Measurements from ENCODE around the gene SH3BP5L.
A peak's percentile ranks its signal among the peaks of the same experiment; 100 is the strongest.

SH3BP5L gene

DNA sequence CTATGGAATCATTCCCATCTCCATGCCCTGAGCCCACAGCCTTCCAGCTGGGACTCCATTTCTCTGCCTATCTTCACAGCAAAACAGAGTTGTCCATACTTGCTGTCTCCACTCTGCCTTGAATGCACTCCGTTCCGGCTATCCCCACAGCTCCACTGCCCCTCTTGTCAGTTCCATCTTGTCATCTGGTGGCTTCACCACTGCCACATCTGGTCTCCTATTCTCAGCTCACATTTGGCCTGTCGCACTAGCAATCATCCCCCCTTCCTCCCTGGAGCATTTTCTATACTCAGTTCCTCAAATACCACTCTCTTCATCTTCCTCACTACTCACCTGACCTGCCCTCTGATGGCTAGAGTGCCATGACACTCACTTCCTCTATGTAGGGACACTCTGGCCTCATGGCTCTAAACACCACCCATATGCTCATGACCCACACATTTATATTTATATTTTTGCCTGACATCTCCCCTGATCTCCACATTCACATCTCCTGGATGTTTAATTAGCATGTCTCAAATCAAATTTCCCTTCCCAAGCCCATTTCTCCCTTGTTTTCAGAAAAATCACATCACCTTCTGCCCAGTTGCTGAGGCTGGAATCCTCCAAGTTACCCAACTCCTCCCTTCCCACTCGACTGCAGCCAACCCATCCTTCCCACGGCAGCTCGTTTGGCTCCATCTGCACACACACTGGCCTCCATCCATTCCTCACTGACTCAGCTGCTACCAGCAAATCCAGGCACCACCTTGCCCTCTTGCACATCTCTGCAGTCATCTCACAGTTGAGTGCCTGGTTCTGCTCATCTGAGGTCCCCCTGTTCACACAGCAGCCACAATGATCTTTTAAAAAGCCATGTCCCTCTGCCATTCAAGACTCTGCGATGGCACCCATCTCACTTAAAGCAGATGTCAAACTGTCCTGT is 27.0 kb upstream of the SH3BP5L start:
- no peak for DNase-seq (ENCODE audit: insufficient read length, low spot score)
- no peak for FAIRE-seq

DNA sequence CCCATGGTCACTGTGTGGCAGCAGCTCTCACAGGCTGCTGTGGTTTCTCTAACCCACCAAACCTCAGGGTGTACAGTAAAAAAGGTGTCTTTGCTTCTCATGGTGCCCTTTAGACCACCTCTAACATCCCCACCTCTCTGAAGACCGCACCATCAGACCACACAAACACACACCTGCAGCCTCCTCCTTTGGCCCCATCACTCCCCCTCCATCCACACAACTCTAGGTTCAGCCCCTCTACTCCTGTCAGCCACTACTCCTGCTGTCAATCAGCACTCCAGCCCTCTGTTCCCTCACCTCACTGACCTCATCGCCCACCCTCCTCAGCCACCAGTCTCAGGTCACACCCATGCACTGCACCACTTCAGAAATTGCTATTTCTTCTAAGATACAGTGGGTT is 25.7 kb upstream of the SH3BP5L start:
- DNase-seq (ENCODE audit: insufficient read length, low spot score) (no peak), FAIRE-seq (no peak)

- FAIRE-seq (no peak), DNase-seq (ENCODE audit: insufficient read length, low spot score) (no peak)
Observed at GRCh38 chr1:248850536-248851251, 25.0 kb upstream of the SH3BP5L start.

DNA sequence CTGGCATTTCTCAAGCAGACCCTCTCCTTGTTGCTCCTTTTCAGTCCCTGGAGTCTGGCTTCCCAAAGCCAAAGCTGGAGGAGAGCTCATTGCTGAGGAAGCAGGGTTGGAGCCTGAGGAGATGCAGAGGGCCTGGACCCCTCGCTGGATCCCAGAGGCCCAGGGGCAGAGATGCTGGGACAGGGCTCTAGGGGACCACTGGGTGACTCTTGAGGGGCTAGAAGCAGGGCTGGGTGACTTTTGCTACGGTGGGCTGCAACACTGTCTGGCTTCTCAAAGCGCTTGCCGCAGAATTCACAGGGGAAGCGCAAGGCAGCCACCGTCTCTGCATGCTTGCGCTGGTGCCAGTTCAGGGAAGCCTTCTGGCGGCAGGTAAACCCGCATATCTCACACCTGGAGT is 24.4 kb upstream of the SH3BP5L start:
- DNase-seq (ENCODE audit: insufficient read length, low spot score) (no peak), FAIRE-seq (no peak)

GRCh38 chr1:248849637-248850036 is 23.9 kb upstream of the SH3BP5L start:
- DNase-seq (ENCODE audit: insufficient read length, low spot score): no peak
- no peak for FAIRE-seq

- FAIRE-seq (no peak), DNase-seq (ENCODE audit: insufficient read length, low spot score) (no peak)
Observed at GRCh38 chr1:248849152-248849551, 23.4 kb upstream of the SH3BP5L start.

- no peak for FAIRE-seq
- DNase-seq (ENCODE audit: insufficient read length, low spot score): no peak
Observed at GRCh38 chr1:248848602-248849001, 22.9 kb upstream of the SH3BP5L start.

DNA sequence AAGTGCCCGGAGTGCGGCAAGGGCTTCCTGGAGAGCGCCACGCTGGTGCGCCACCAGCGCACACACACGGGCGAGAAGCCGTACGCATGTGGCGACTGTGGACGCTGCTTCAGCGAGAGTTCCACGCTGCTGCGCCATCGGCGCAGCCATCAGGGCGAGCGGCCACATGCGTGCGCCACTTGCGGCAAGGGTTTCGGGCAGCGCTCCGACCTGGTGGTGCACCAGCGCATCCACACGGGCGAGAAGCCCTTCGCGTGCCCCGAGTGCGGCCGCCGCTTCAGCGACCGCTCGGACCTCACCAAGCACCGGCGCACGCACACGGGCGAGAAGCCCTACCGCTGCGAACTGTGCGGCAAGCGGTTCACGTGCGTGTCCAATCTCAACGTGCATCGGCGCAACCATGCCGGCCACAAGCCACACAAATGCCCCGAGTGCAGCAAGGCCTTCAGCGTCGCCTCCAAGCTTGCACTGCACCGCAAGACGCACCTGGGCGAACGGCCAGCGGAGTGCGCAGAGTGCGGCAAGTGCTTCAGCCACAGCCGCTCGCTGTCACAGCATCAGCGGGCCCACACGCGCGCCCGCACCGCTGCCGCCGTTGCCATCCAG is 22.3 kb upstream of the SH3BP5L start:
- FAIRE-seq (no peak), DNase-seq (ENCODE audit: insufficient read length, low spot score) (no peak)

DNA sequence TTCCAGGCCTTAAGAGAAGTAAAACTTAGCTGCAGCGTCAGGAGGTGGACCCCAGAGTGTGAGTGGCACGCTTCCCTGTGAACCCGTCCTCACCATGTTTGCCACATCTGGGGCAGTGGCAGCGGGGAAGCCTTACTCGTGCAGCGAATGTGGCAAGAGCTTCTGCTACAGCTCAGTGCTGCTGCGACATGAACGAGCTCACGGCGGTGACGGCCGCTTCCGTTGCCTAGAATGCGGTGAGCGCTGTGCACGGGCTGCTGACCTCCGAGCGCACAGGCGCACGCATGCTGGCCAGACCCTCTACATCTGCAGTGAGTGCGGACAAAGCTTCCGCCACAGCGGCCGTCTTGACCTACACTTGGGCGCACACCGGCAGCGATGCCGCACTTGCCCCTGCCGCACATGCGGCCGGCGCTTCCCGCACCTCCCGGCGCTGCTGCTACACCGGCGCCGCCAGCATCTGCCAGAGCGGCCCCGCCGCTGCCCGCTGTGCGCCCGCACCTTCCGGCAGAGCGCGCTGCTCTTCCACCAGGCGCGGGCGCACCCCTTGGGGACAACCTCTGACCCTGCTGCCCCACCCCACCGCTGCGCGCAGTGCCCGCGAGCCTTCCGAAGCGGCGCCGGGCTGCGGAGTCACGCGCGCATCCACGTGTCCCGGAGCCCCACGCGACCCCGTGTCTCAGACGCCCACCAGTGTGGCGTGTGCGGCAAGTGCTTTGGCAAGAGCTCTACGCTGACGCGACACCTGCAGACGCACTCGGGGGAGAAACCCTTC is 21.7 kb upstream of the SH3BP5L start:
- DNase-seq (ENCODE audit: insufficient read length, low spot score) (no peak), FAIRE-seq (no peak)

DNA sequence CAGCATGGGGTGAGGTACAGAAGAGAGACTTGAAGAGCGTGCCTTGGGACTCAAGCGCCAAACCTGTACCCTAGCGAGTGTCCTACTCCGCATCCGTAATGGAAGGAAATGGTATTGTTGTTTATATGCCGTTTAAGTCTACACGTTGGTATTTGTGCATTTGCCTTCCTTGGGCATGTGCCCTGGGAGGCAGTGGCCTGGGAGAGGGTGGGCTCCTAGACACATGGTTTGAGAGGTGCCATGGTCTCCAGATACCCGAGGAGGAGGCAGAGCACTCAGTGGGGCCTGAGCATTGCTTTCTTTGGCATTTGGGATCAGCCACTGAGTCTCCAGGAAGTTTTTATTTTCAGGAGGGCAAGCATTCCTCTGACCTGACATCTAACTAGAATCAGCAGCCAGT is 18.8 kb upstream of the SH3BP5L start:
- FAIRE-seq (no peak), DNase-seq (ENCODE audit: insufficient read length, low spot score) (no peak)

DNA sequence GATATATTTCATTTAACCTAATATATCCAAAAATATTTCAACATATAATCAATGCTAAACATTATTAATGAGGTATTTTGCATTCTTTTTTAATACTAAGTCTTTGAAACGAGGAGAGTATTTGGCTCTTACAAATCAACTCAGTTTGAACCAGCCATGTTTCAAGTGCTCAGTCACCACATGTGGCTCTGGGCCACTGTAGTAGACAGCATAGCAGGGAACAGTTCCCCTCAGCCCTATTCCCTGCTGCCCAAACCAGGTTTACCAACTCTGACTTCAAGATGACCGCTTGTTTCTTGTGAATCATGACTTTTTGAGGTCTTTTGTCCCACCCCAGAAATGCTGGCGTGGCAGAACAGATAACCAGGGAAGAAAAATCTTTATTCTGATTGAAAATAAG is 18.0 kb upstream of the SH3BP5L start:
- DNase-seq (ENCODE audit: insufficient read length, low spot score) (no peak), FAIRE-seq (no peak)

DNA sequence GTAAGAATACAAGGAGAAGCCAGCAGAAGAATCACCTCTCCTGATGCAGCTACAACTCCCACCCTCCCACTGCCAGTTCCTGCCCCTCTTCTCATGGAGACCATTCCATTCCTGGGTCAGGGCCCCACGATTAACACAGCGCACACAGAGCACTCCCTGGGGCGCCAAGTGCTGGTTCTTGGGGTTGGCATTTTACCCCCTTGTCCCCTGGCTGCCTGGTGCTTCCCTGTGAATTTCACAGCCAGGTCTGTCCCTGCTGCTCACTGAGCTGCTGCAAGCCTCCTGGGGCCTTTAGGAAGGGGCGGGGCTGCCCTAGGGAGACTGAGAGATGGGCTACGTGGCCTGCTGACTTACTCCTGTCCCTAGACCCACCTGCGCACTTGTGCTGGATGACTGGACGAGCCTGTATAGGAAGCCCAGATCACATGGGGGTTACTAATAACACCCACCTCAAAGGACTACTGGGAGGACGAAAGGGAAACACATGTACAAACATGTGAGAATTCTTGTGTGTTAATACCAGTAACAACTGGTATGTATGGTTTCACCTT is 17.1 kb upstream of the SH3BP5L start:
- FAIRE-seq (no peak), DNase-seq (ENCODE audit: insufficient read length, low spot score) (no peak)

DNA sequence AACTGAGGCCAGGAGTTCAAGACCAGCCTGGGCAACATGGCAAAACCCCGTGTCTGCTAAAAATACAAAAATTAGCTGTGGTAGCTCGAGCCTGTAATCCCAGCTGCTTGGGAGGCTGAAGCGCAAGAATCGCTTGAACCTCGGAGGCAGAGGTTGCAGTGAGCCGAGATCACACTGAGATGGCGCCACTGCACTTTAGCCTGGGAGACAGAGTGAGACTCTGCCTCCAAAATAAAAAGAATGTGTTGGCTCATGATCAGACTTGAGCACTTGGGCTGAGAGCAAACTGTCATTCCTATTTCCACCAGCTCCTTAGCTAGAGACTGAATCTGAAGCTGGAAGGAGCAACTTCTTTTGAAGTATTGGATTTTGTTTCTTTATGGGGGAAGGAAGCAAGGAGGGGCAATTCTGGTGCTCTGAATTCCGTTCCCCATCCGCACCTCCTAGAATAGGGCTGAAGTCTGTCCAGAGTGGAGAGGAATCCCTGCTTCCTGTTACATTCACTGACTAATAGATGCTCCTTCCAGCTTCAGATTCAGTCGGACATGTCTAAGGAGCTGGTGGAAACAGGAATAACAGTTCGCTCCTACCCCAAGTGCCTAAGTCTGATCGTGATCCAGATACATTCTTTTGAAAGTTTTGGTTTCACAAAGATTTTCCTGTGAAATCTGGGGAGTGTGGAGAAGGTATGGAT is 16.1 kb upstream of the SH3BP5L start:
- no peak for FAIRE-seq
- no peak for DNase-seq (ENCODE audit: insufficient read length, low spot score)

DNA sequence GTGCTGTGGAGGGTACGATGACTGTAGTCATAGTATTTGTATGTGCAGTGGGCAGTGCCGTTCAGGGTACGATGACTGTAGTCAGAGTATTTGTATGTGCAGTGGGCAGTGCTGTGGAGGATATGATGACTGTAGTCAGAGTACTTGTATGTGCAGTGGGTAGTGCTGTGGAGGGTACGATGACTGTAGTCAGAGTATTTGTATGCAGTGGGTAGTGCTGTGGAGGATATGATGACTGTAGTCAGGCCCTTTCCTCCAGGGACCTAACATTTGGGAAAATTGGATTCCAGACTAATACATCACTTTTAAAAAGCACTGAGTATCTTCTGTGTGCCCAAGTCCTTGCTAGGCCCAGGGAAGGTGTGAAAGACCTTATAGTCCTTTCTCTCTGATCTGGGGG is 15.2 kb upstream of the SH3BP5L start:
- DNase-seq (ENCODE audit: insufficient read length, low spot score): no peak
- FAIRE-seq: peak; percentile 91

- FAIRE-seq (no peak), DNase-seq (ENCODE audit: insufficient read length, low spot score) (no peak)
Observed at GRCh38 chr1:248839168-248839555, 13.4 kb upstream of the SH3BP5L start.

GRCh38 chr1:248838357-248839167 is 12.8 kb upstream of the SH3BP5L start:
- peak; percentile 38 for FAIRE-seq

GRCh38 chr1:248837781-248838356 is 12.2 kb upstream of the SH3BP5L start, which contains the start of gene ZNF672:
Gene ZNF672, plus strand, starts transcription at chr1:248838224. Its CDS starts 9,051 bp downstream, at chr1:248847275.
- DNase-seq (ENCODE audit: insufficient read length, low spot score) (peak; percentile 94), FAIRE-seq (no peak)

More at GRCh38 chr1:248838357-248839167, 12.8 kb upstream of the SH3BP5L start:
- peak; percentile 81 for DNase-seq (ENCODE audit: insufficient read length, low spot score)

- FAIRE-seq (no peak), DNase-seq (ENCODE audit: insufficient read length, low spot score) (no peak)
Observed at GRCh38 chr1:248837045-248837780, 11.5 kb upstream of the SH3BP5L start.

All from HTR-8/SVneo (cell line).